Stimulated activated CD4-positive, alpha-beta T cell treated with anti-CD3 and anti-CD28 coated beads, Interleukin-2, amount 100 ng/mL, for 24 hours (primary cell): ENCODE measurements around the gene CLDN19.

Experiments used
- DNase-seq, 2 donors: peaks; one replicate each; pipeline ENCODE4 v3.0.0-alpha.2; 2020

CLDN19 gene

DNA sequence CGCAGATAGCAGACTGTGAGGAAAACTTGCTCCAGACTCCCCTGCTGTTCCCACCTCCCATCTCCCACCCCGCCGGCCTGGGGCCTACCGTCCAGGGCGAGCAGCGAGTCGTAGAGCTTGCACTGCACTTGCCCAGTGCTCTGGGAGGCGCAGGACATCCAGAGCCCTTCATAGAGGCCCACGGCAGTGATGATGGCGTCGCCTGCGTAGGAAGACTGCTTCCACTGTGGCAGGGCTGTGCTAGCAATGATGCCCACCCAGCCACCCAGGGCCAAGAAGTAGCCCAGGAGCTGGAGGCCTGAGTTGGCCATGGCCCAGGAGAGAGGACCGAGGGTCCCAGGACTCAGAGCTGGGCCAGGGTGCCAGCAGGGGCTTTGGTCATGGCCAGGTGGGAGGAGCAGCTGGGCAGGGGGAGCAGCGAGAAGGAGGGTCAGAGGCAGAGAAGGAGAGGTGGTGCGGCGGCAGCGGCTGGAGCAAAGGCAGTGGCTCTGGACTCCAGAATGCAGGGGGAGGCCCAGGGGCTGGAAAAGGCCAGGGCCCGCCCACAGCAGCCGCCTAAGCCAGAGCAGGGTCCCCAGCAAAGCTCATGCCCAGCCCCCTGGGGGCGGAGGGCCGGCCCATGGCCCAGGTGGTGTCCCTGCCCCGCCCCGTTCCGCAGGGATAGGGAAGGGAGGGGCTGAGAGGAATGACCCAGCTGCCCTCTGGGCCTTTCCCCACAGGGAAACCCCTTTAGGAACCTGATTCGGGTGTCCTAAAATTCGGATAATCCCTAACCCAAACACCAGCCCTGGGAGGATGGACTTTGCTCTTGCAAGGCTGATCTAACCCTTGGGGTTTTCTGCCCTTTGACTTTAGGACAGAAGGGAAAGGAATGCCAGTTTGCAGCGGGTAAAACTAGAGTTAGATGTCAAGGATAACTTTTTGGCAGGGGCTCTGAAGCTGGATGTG, at the start of gene CLDN19:
TSS of gene CLDN19 (minus strand) at position 484 of the 948 bp plus-strand sequence. CDS start at position 311, 173 bp downstream.
- DNase-seq: no peak

DNA sequence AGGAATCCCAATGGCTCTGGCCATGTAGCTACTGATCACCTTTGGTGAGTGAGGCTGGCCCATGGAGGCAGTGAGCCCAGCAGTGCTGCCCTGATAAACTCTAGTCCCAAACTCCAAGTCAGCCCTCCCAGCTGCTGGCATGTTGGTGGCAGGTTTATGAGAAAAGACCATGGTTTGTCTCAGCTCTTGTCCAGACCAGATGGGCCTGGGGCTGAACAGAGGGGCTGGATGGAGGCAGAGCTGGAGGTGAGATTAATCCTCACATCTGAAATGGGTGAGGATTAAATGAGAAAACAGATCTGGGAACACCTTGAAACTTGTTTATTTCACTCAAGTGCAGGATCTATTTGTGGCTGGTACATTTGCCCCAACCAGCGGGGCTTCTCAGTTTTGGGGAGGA, 48.0 kb upstream of the CLDN19 start:
- no peak for DNase-seq

DNA sequence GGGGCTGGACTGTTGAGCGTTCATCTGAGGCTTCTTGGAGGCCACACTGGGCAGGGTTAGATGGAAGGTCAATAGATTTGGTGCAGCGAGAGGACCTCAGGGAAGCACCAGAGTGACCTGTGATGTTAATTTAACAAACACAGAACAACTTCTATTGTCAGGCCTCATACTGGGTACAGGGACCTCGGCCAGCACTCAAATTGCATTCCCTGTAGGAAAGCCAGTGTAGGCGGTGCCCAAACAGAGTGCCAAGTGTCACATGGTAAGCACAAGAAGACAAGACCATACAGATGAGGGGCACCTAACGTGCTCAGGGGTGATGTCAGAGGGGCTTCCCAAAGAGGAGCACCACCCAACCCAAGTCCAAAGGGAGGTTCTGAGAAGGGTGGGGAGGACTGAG, 46.1 kb upstream of the CLDN19 start:
- no peak for DNase-seq

- peak; percentile 41 to 45 for DNase-seq
These were observed 45.1 kb upstream of the CLDN19 start, which contains the start of gene TMEM269 for GRCh38 chr1:42784946-42785693. Gene TMEM269, plus strand, starts transcription at chr1:42784991. Its CDS starts 4,903 bp downstream, at chr1:42789894.

- DNase-seq: no peak
These were observed 44.5 kb upstream of the CLDN19 start for GRCh38 chr1:42784547-42784945.

DNA sequence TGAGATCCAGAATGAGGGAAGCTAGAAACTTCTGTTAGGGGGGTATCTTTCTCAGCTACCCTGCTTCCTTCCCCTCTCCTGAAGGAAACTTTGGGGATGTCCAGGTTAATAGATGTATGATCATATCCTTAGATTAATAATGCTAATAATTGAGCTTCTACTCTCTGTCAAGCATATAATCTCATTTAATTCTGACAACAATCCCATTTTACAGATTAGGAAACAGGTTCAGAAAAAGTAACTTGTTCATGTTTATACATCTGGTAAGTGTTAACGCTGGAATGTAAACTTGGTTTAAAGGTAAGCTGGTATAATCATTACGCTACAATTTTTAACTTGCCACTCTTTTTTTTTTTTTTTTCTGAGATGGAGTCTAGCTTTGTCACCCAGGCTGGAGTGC, 43.1 kb upstream of the CLDN19 start:
- no peak for DNase-seq

DNA sequence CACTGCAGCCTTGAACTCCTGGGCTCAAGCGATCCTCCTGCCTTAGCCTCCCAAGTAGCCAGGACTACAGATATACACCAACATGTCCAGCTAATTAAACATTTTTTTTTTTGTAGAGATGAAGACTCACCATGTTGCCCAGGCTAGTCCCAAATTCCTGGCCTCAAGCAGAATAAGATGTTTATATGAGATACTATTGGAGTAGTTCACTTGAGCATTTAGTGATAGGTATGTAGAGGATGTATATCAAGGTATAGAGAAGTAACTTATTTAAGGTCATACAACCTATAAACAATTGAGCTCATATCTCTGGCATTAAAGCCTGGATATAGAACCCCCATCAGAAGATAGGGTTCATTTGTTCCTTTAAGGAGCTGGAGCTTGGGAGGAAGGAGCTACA, 40.1 kb upstream of the CLDN19 start:
- DNase-seq: no peak

DNA sequence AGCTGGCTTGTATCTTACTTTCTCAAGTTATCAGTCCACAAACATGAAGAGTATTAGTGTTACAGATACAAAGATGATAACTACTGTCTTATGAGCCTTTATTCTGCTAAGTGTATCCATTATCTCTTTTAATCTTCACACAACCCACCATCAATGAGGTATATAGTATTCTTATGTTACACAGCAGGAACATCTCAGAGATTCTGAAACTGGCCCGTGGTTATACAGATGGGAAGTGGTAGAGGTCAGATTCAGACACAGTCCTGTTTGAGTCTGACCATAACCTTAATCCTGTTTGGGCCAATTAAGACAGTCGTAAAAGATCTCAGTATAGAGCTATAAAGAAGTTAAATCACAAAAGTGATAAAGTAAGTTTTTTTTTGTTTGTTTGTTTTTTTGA, 39.7 kb upstream of the CLDN19 start:
- no peak for DNase-seq

DNA sequence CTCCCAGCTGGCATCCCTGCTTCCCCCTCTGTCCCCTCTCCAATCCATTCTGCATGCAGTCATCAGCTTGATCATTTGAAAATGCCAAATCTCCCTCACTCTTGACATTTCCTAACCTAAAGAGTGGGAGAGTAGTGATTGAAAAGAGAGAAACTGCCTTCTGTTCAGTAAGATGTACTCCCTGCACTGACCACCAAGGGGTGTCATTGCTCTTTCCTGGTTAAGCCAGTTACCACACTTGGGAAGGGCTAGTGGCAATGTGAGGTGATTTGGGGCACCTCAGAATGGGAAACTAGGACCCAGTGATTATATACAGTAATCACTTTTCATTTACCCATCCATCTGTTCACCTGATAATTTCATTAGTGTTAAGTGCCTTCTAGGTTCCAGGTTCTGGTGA, 37.8 kb upstream of the CLDN19 start:
- DNase-seq: peak in 1 of 2 donors; percentile 33

DNA sequence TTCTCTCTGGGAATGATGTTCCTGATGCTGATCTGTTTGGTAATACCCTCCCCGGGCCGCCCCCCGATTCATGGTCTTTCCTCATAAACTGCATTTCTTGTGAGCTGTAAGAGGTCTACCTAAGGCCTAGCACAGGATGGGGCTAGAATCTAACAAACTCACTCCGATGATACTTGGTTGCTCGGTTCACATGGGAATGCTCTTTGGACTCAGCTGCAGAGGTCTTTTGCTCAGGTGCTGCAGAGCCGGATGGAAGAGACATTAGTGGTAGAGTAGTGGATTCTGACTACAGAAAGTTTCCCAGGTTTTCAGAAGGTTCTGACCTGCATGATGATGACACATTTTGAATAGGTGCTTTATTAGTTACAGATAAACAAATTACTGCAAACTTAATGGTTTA, 36.5 kb upstream of the CLDN19 start:
- DNase-seq: no peak

GRCh38 chr1:42774928-42775526, 35.0 kb upstream of the CLDN19 start:
- no peak for DNase-seq

GRCh38 chr1:42773420-42773819, 33.4 kb upstream of the CLDN19 start:
- no peak for DNase-seq

- no peak for DNase-seq
These were observed 29.8 kb upstream of the CLDN19 start for GRCh38 chr1:42769811-42770210.

GRCh38 chr1:42768172-42768571, 28.1 kb upstream of the CLDN19 start:
- no peak for DNase-seq

DNA sequence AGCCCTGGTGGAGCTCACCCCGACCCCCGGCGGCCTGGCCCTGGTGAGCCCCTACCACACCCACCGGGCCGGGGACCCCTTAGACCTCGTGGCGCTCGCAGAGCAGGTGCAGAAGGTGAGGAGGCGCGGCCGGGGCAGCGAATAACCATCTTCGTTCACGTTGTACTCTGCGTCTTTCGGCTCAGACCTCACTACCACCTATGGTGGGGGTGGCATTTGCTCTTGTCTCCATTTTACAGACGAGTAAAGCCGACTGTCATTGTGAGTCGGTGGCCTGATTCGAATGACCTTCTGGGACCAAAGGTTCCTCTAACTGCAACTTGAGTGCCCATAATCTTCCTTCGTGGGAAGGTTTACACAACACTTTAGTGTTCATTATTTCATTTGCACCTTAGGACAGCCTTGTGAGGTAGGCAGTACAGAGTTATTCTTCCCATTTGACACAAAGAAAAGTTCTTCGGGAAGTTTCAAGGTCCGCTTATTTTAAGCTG, 27.5 kb upstream of the CLDN19 start:
- DNase-seq: no peak

DNA sequence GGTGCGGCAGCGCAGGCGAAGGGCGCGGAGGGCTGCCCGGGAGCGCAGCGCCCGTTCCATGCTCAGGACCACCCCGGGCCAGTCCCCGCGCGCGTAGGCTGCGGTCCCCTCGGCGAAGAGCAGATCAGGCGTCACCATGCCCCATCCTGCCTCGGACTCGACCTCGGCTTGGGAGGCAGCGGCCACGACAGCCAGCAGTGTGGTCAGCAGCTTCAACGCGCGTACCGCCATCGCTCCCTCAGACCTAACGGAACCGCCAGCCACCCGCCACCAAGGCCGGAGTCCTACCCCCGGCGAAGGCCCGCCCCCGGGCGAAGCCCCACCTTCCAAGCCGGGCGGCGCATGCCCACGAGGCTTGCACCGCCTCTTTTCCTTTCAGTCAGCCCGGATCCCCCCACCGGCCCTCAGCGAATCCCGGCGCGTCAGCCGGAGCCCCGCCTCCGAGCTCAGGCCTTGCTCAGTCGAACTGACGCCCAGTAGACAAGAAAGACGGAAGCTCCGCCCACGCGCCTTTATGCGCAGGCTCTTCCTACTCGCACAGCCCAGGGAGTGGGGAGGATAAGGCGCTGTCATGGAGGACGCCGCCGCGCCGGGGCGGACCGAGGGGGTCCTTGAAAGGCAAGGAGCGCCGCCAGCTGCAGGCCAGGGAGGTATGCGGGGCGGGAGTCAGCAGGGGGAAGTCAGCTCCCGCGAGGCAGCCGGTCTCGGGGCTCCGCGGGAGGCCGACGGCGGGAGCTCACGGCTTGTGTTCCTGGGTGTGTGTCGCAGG, 26.9 kb upstream of the CLDN19 start, which contains the start of the genes C1orf50 and P3H1:
TSS of gene C1orf50 (plus strand) at position 509 of the 769 bp plus-strand sequence. CDS start at position 572, 63 bp downstream.
TSS of gene P3H1 (minus strand) at position 288 of the 769 bp plus-strand sequence. CDS start at position 231, 57 bp downstream.
- DNase-seq: peak; percentile 100

- DNase-seq: peak; percentile 59 to 64
These were observed 26.1 kb upstream of the CLDN19 start for GRCh38 chr1:42765832-42766740.

DNA sequence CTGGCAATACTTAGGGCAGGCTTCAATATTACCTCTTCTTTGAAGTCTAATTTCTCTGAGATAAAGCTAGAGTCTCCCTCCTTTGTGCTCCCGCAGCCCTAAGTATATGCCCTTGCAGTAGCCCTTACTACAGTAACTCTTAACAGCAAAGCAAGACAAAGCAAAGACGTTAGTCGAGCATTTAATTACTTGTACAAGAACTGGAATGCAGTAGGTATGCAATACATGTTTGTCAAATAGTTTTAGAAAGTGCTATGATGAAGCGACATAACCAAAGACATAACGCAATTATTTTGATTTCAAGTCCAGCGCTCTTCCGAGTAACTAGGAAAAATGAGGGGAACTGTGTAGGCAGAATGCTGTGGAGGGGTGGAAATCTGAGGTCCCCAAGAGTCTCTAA, 25.2 kb upstream of the CLDN19 start:
- no peak for DNase-seq

- no peak for DNase-seq
These were observed 22.2 kb upstream of the CLDN19 start for GRCh38 chr1:42762269-42762668.

DNA sequence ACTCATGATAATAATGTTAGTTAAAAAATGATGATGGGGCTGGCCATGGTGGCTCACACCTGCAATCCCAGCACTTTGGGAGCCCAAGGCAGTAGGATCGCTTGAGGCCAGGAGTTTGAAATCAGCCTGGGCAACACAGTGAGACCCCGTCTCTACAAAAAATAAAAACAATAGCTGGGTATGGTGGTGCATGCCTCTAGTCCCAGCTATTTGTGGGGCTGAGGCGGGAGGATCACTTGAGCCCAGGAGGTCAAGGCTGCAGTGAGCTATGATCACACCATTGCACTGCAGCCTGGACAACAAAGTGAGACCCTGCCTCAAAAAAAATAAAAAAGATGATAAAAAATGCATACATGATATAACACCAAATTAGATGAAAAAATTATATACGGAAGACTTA, 21.5 kb upstream of the CLDN19 start:
- DNase-seq: no peak

- DNase-seq: no peak
These were observed 19.1 kb upstream of the CLDN19 start for GRCh38 chr1:42759114-42759513.
